ENCODE results near the gene PRR23A.

Gene PRR23A

GRCh38 chr3:138974462-138974861 lies 31.6 kb downstream of the PRR23A start:
- no peak for DNase-seq (ENCODE audit: low read depth in 4 of 4, low spot score in 1 of 4)

DNA sequence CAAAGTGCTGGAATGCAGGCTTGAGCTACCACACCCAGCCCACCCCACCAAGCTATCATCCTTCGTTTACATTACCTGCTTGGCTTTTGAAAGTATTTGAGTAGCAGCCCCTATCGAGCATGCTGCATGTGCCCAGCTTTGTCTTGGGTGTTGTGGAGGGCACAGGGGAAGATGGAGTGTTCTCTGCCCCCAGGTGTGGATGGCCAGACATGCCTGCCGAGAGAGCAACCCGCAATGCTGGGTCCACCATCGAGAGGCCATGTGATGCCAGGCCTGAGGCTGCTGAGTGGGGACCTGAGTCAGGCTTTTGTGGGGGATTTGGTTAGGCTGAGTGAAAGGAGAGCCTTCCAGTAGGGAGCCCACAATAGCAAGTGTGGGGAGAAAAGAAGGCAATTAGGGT lies 33.1 kb downstream of the PRR23A start:
- no peak for DNase-seq (ENCODE audit: low read depth in 4 of 4, low spot score in 1 of 4)

- DNase-seq (ENCODE audit: low read depth in 4 of 4, low spot score in 1 of 4), result no peak
Observed at GRCh38 chr3:138971766-138972320, 34.2 kb downstream of the PRR23A start.

- no peak for DNase-seq (ENCODE audit: low read depth in 4 of 4, low spot score in 1 of 4)
Observed at GRCh38 chr3:138964923-138965322, 41.1 kb downstream of the PRR23A start.

DNA sequence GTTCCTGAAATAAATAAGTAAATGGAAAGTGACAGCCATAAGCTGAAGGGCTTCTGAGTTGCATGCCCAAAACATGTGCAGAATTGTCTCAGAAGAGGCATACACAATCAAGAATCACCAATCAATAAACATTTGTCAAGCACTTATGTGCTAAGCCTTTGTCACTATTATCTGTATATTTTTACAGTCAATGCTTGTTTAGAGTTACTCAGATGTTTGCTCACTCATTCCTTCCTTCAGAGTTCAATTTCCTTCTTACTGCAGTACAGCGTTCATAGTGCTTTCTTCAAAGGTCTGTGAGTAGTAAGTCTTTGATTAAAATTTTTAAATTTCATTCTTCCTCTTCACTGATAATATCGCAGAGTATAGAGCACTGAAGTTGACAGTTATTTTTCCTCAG lies 41.8 kb downstream of the PRR23A start:
- no peak for DNase-seq (ENCODE audit: low read depth in 4 of 4, low spot score in 1 of 4)

GRCh38 chr3:138962854-138963560 lies 43.1 kb downstream of the PRR23A start:
- DNase-seq (ENCODE audit: low read depth in 4 of 4, low spot score in 1 of 4), result no peak

DNA sequence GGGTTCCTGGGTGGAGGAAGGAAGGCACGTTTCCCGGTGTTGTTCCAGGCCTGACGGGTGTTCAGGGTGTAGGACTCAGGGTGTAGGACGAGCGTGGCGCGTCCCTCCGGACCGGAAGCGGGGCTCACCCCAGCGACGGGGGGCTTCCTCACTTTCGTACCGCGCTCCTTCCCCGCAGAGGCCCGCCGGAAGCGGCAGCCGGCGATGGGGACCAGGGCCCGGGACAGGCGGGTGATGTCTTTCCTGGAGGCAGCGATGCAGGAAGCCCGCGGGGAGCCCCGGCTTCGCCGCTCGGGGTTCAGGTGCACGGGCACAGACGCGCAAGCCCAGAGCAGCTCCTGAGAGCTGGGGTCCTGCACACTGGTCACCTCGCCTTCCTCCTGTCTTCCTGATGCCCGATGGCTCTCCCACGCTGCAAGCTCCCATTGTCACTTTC lies 45.6 kb downstream of the PRR23A start:
- DNase-seq (ENCODE audit: low read depth in 4 of 4, low spot score in 1 of 4), result no peak

Measured in stimulated activated CD4-positive, alpha-beta T cell treated with anti-CD3 and anti-CD28 coated beads, Interleukin-1b, Interleukin-23, amount 100 ng/mL, for 24 hours (primary cell).